Activated T-helper 1 cell treated with anti-CD3 and anti-CD28 coated beads, Interleukin-2, amount 50 U/mL, for 16 hours (primary cell): ENCODE results near the gene PCDHGC5.

Source experiments
- DNase-seq, 2 donors: peaks; one replicate each; pipeline ENCODE4 v3.0.0-alpha.2; 2020; ENCODE audit warnings: low read depth in 1 of 2, low spot score in 1 of 2

The PCDHGC5 gene

GRCh38 chr5:141490771-141491170, 1.9 kb downstream of the PCDHGC5 start:
- DNase-seq = no peak

GRCh38 chr5:141491323-141492167, 2.7 kb downstream of the PCDHGC5 start:
- DNase-seq = no peak

GRCh38 chr5:141492168-141492885, 3.4 kb downstream of the PCDHGC5 start:
- no peak for DNase-seq

- DNase-seq = no peak
Measured at GRCh38 chr5:141493500-141494422, 4.9 kb downstream of the PCDHGC5 start.

- DNase-seq = no peak
Measured at GRCh38 chr5:141494761-141495452, 6.0 kb downstream of the PCDHGC5 start.

- DNase-seq = no peak
Measured at GRCh38 chr5:141495453-141495811, 6.6 kb downstream of the PCDHGC5 start.

GRCh38 chr5:141496038-141496437, 7.2 kb downstream of the PCDHGC5 start:
- no peak for DNase-seq

- no peak for DNase-seq
Measured at GRCh38 chr5:141501761-141502160, 12.9 kb downstream of the PCDHGC5 start.

- no peak for DNase-seq
Measured at GRCh38 chr5:141503681-141504080, 14.8 kb downstream of the PCDHGC5 start.

GRCh38 chr5:141504216-141504615, 15.3 kb downstream of the PCDHGC5 start:
- no peak for DNase-seq

GRCh38 chr5:141506381-141507155, 17.7 kb downstream of the PCDHGC5 start:
- DNase-seq = no peak

GRCh38 chr5:141507387-141508091, 18.7 kb downstream of the PCDHGC5 start:
- DNase-seq = no peak

GRCh38 chr5:141508440-141508797, 19.5 kb downstream of the PCDHGC5 start:
- no peak for DNase-seq

- DNase-seq = no peak
Measured at GRCh38 chr5:141508798-141509611, 20.1 kb downstream of the PCDHGC5 start.

- no peak for DNase-seq
Measured at GRCh38 chr5:141510160-141510559, 21.3 kb downstream of the PCDHGC5 start.

- no peak for DNase-seq
Measured at GRCh38 chr5:141510850-141511601, 22.1 kb downstream of the PCDHGC5 start.

- no peak for DNase-seq
Measured at GRCh38 chr5:141511771-141512325, 23.0 kb downstream of the PCDHGC5 start.
